HEK293 (cell line): Measurements from ENCODE around the gene PKM.

Experiments
- GLI4 ChIP-seq: fragments of 450-650 bp; formaldehyde crosslinking; IDR thresholded peaks from 2 replicates; pipeline ENCODE4 v1.5.1; 2016; ENCODE audit warnings: missing biosample characterization, missing genetic modification characterization
- HOXA7 ChIP-seq: sonication (generic); formaldehyde crosslinking; IDR thresholded peaks from 2 replicates; pipeline ENCODE4 v1.8.1; 2022; ENCODE audit warnings: missing genetic modification reagents, borderline replicate concordance
- KLF1 ChIP-seq: fragments of 450-650 bp; formaldehyde crosslinking; IDR thresholded peaks from 2 replicates; pipeline ENCODE4 v1.5.1; 2016; ENCODE audit warnings: missing biosample characterization, missing genetic modification characterization
- KLF16 ChIP-seq: fragments of 450-650 bp; formaldehyde crosslinking; IDR thresholded peaks from 2 replicates; pipeline ENCODE4 v1.5.1; 2017; ENCODE audit warnings: missing biosample characterization, missing genetic modification characterization
- REPIN1 ChIP-seq: fragments of 450-650 bp; formaldehyde crosslinking; IDR thresholded peaks from 2 replicates; pipeline ENCODE4 v1.5.1; 2017; ENCODE audit warnings: missing biosample characterization, missing genetic modification characterization, low read depth
- SCRT1 ChIP-seq: fragments of 450-650 bp; formaldehyde crosslinking; IDR thresholded peaks from 2 replicates; pipeline ENCODE4 v1.5.1; 2016; ENCODE audit warnings: missing biosample characterization, missing genetic modification characterization, borderline replicate concordance
- ZBTB20 ChIP-seq: fragments of 450-650 bp; formaldehyde crosslinking; IDR thresholded peaks from 2 replicates; pipeline ENCODE4 v1.5.1; 2016; ENCODE audit warnings: missing biosample characterization, missing genetic modification characterization
- ZFHX2 ChIP-seq: fragments of 450-650 bp; formaldehyde crosslinking; conservative IDR thresholded peaks from 2 replicates; pipeline ENCODE4 v1.5.1; 2016; ENCODE audit warnings: missing biosample characterization, missing genetic modification characterization
- ZFP37 ChIP-seq: fragments of 450-650 bp; formaldehyde crosslinking; IDR thresholded peaks from 2 replicates; pipeline ENCODE4 v1.5.1; 2016; ENCODE audit warnings: missing biosample characterization, missing genetic modification characterization
- ZFP41 ChIP-seq: fragments of 450-650 bp; formaldehyde crosslinking; IDR thresholded peaks from 2 replicates; pipeline ENCODE4 v1.5.1; 2016; ENCODE audit warnings: missing biosample characterization, missing genetic modification characterization, borderline replicate concordance
- ZNF112 ChIP-seq: fragments of 450-650 bp; formaldehyde crosslinking; IDR thresholded peaks from 2 replicates; pipeline ENCODE4 v1.5.0; 2017; ENCODE audit warnings: missing biosample characterization, missing genetic modification characterization
- ZNF146 ChIP-seq: fragments of 450-650 bp; formaldehyde crosslinking; IDR thresholded peaks from 2 replicates; pipeline ENCODE4 v1.5.1; 2016; ENCODE audit warnings: missing biosample characterization, missing genetic modification characterization
- ZNF157 ChIP-seq: fragments of 450-650 bp; formaldehyde crosslinking; IDR thresholded peaks from 2 replicates; pipeline ENCODE4 v1.5.1; 2016; ENCODE audit warnings: missing biosample characterization, missing genetic modification characterization
- ZNF16 ChIP-seq: fragments of 450-650 bp; formaldehyde crosslinking; IDR thresholded peaks from 2 replicates; pipeline ENCODE4 v1.5.1; 2016; ENCODE audit warnings: low read depth, missing biosample characterization, missing genetic modification characterization
- ZNF2 ChIP-seq: fragments of 450-650 bp; formaldehyde crosslinking; IDR thresholded peaks from 2 replicates; pipeline ENCODE4 v1.5.1; 2016; ENCODE audit warnings: missing biosample characterization, missing genetic modification characterization
- ZNF202 ChIP-seq: fragments of 450-650 bp; formaldehyde crosslinking; IDR thresholded peaks from 2 replicates; pipeline ENCODE4 v1.5.1; 2016; ENCODE audit warnings: missing biosample characterization, missing genetic modification characterization, borderline replicate concordance
- ZNF221 ChIP-seq: fragments of 450-650 bp; formaldehyde crosslinking; IDR thresholded peaks from 2 replicates; pipeline ENCODE4 v1.5.1; 2017; ENCODE audit warnings: missing biosample characterization, missing genetic modification characterization, borderline replicate concordance
- ZNF223 ChIP-seq: fragments of 450-650 bp; formaldehyde crosslinking; IDR thresholded peaks from 2 replicates; pipeline ENCODE4 v1.5.1; 2016; ENCODE audit warnings: missing biosample characterization, missing genetic modification characterization
- ZNF239 ChIP-seq: fragments of 450-650 bp; formaldehyde crosslinking; IDR thresholded peaks from 2 replicates; pipeline ENCODE4 v1.5.1; 2016; ENCODE audit warnings: missing biosample characterization, missing genetic modification characterization
- ZNF266 ChIP-seq: fragments of 450-650 bp; formaldehyde crosslinking; IDR thresholded peaks from 2 replicates; pipeline ENCODE4 v1.5.1; 2016; ENCODE audit warnings: missing biosample characterization, missing genetic modification characterization, low read depth
- ZNF473 ChIP-seq: fragments of 450-650 bp; formaldehyde crosslinking; IDR thresholded peaks from 2 replicates; pipeline ENCODE4 v1.5.1; 2017; ENCODE audit warnings: missing biosample characterization, missing genetic modification characterization
- ZNF548 ChIP-seq: fragments of 450-650 bp; formaldehyde crosslinking; IDR thresholded peaks from 2 replicates; pipeline ENCODE4 v1.5.1; 2016; ENCODE audit warnings: missing biosample characterization, missing genetic modification characterization
- ZNF660 ChIP-seq: fragments of 450-650 bp; IDR thresholded peaks from 2 replicates; pipeline ENCODE4 v1.5.1; 2018; ENCODE audit warnings: missing biosample characterization, mild to moderate bottlenecking, missing genetic modification characterization
- ZNF777 ChIP-seq: fragments of 450-650 bp; formaldehyde crosslinking; IDR thresholded peaks from 2 replicates; pipeline ENCODE4 v1.5.1; 2017; ENCODE audit warnings: missing biosample characterization, missing genetic modification characterization, borderline replicate concordance
- ZNF792 ChIP-seq: fragments of 450-650 bp; formaldehyde crosslinking; IDR thresholded peaks from 2 replicates; pipeline ENCODE4 v1.5.1; 2016; ENCODE audit warnings: missing biosample characterization, missing genetic modification characterization
- ZXDB ChIP-seq: fragments of 450-650 bp; formaldehyde crosslinking; IDR thresholded peaks from 2 replicates; pipeline ENCODE4 v1.5.1; 2016; ENCODE audit warnings: missing biosample characterization, missing genetic modification characterization
- TF ChIP-seq, protein P1 (sequence below): fragments of 450-650 bp; formaldehyde crosslinking; IDR thresholded peaks from 2 replicates; pipeline ENCODE4 v1.5.0; 2017; ENCODE audit warnings: missing biosample characterization, missing genetic modification characterization, borderline replicate concordance
- TF ChIP-seq, protein P2 (sequence below): fragments of 450-650 bp; formaldehyde crosslinking; IDR thresholded peaks from 2 replicates; pipeline ENCODE4 v1.5.1; 2016; ENCODE audit warnings: missing biosample characterization, missing genetic modification characterization
- TF ChIP-seq, protein P3 (sequence below): fragments of 450-650 bp; formaldehyde crosslinking; IDR thresholded peaks from 2 replicates; pipeline ENCODE4 v1.5.1; 2016; ENCODE audit warnings: missing biosample characterization, missing genetic modification characterization
- TF ChIP-seq, protein P4 (sequence below): fragments of 450-650 bp; IDR thresholded peaks from 2 replicates; pipeline ENCODE4 v1.5.1; 2018; ENCODE audit warnings: missing biosample characterization, missing genetic modification characterization
- TF ChIP-seq, protein P5 (sequence below): fragments of 450-650 bp; formaldehyde crosslinking; IDR thresholded peaks from 2 replicates; pipeline ENCODE4 v1.5.1; 2016; ENCODE audit warnings: missing biosample characterization, missing genetic modification characterization
- TF ChIP-seq, protein P6 (sequence below): fragments of 450-650 bp; formaldehyde crosslinking; IDR thresholded peaks from 2 replicates; pipeline ENCODE4; 2016; ENCODE audit warnings: missing biosample characterization, missing genetic modification characterization

Gene PKM

DNA sequence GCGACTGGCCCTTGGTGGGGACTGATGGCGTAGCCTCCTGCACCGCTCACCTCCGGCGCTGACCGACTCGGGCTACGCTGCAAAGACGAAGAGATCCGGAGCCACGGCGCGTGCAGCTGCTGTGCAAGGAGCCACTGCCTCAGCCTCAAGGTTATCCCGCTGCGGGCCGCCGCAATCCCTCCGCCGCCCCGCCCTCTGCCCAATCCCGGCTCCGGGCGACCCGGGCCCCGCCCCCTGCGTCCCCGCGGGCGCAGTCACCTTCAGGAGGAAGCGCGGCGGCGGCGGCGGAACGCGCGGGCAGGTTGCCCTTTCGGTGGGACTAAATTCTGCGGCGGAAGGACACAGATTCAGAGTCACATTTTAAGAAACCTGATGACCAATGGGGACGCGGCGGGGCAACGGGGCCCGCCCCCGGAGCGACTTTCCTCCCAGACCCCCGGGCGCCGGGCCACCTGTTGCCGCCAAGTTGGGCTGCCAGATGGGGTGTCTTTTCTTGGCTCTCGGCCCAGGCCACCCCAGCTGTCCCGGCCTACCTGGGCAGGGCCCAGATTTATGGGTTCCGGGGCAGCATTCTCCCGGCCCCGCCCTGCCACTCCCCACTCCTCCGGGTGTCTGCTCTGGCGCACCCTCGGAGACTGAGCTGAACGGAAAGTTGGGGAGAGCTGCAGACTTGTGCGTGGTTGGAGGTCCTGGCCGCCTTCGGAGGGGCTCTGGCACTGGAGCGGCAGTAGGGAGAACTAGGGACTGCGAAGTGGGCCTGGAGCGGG lies at the start of gene PKM (continued):
- TF ChIP-seq, protein P1, sequence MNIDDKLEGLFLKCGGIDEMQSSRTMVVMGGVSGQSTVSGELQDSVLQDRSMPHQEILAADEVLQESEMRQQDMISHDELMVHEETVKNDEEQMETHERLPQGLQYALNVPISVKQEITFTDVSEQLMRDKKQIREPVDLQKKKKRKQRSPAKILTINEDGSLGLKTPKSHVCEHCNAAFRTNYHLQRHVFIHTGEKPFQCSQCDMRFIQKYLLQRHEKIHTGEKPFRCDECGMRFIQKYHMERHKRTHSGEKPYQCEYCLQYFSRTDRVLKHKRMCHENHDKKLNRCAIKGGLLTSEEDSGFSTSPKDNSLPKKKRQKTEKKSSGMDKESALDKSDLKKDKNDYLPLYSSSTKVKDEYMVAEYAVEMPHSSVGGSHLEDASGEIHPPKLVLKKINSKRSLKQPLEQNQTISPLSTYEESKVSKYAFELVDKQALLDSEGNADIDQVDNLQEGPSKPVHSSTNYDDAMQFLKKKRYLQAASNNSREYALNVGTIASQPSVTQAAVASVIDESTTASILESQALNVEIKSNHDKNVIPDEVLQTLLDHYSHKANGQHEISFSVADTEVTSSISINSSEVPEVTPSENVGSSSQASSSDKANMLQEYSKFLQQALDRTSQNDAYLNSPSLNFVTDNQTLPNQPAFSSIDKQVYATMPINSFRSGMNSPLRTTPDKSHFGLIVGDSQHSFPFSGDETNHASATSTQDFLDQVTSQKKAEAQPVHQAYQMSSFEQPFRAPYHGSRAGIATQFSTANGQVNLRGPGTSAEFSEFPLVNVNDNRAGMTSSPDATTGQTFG (tag by site-specific recombination) = peak; percentile 84; the same call in 1 of the 2 replicates
- TF ChIP-seq ZNF223 (tag by site-specific recombination) (no peak), REPIN1 (tag by site-specific recombination) (peak; percentile 22; the same call in 1 of the 2 replicates), ZBTB20 (tag by site-specific recombination) (peak; percentile 77), ZNF112 (no peak), ZNF239 (tag by site-specific recombination) (0 out of 2 replicates have a peak, but pooled peaks have one; percentile 4), ZNF157 (tag by site-specific recombination) (no peak), GLI4 (tag by site-specific recombination) (no peak), KLF1 (tag by site-specific recombination) (peak; percentile 99), ZNF221 (tag by site-specific recombination) (no peak), ZNF202 (tag by site-specific recombination) (no peak), ZFP41 (tag by site-specific recombination) (no peak), ZFP37 (no peak), ZNF146 (tag by site-specific recombination) (peak; percentile 71), ZNF792 (no peak), HOXA7 (CRISPR knock-in tag) (no peak), ZNF266 (no peak), ZNF16 (tag by site-specific recombination) (no peak; the same call in 1 of the 2 replicates), ZNF548 (tag by site-specific recombination) (0 out of 2 replicates have a peak, but pooled peaks have one; percentile 5), ZXDB (tag by site-specific recombination) (peak; percentile 97), ZNF2 (peak; percentile 13; the same call in 1 of the 2 replicates), ZFHX2 (tag by site-specific recombination) (peak; percentile 87), ZNF777 (no peak), ZNF660 (tag by site-specific recombination) (peak; percentile 99), SCRT1 (tag by site-specific recombination) (peak; percentile 99), KLF16 (tag by site-specific recombination) (peak; percentile 99), ZNF473 (tag by site-specific recombination) (no peak)
- TF ChIP-seq, protein P2, sequence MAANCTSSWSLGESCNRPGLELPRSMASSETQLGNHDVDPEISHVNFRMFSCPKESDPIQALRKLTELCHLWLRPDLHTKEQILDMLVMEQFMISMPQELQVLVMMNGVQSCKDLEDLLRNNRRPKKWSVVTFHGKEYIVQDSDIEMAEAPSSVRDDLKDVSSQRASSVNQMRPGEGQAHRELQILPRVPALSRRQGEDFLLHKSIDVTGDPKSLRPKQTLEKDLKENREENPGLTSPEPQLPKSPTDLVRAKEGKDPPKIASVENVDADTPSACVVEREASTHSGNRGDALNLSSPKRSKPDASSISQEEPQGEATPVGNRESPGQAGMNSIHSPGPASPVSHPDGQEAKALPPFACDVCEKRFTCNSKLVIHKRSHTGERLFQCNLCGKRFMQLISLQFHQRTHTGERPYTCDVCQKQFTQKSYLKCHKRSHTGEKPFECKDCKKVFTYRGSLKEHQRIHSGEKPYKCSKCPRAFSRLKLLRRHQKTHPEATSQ (tag by site-specific recombination) = peak; percentile 97
- TF ChIP-seq, protein P3, sequence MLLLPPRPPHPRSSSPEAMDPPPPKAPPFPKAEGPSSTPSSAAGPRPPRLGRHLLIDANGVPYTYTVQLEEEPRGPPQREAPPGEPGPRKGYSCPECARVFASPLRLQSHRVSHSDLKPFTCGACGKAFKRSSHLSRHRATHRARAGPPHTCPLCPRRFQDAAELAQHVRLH = peak; percentile 88
- TF ChIP-seq, protein P4, sequence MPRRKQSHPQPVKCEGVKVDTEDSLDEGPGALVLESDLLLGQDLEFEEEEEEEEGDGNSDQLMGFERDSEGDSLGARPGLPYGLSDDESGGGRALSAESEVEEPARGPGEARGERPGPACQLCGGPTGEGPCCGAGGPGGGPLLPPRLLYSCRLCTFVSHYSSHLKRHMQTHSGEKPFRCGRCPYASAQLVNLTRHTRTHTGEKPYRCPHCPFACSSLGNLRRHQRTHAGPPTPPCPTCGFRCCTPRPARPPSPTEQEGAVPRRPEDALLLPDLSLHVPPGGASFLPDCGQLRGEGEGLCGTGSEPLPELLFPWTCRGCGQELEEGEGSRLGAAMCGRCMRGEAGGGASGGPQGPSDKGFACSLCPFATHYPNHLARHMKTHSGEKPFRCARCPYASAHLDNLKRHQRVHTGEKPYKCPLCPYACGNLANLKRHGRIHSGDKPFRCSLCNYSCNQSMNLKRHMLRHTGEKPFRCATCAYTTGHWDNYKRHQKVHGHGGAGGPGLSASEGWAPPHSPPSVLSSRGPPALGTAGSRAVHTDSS = no peak
- TF ChIP-seq, protein P5, sequence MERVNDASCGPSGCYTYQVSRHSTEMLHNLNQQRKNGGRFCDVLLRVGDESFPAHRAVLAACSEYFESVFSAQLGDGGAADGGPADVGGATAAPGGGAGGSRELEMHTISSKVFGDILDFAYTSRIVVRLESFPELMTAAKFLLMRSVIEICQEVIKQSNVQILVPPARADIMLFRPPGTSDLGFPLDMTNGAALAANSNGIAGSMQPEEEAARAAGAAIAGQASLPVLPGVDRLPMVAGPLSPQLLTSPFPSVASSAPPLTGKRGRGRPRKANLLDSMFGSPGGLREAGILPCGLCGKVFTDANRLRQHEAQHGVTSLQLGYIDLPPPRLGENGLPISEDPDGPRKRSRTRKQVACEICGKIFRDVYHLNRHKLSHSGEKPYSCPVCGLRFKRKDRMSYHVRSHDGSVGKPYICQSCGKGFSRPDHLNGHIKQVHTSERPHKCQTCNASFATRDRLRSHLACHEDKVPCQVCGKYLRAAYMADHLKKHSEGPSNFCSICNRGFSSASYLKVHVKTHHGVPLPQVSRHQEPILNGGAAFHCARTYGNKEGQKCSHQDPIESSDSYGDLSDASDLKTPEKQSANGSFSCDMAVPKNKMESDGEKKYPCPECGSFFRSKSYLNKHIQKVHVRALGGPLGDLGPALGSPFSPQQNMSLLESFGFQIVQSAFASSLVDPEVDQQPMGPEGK (tag by site-specific recombination) = peak; percentile 98
- TF ChIP-seq, protein P6, sequence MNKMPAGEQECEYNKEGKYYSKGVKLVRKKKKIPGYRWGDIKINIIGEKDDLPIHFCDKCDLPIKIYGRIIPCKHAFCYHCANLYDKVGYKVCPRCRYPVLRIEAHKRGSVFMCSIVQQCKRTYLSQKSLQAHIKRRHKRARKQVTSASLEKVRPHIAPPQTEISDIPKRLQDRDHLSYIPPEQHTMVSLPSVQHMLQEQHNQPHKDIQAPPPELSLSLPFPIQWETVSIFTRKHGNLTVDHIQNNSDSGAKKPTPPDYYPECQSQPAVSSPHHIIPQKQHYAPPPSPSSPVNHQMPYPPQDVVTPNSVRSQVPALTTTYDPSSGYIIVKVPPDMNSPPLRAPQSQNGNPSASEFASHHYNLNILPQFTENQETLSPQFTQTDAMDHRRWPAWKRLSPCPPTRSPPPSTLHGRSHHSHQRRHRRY (tag by site-specific recombination) = peak; percentile 40; the same call in 1 of the 2 replicates
